GM12892 (cell line): ENCODE data around the gene C7orf33.

Source experiments
- POLR2A ChIP-seq: IDR thresholded peaks from 2 replicates; pipeline ENCODE4 v1.6.1; 2011; ENCODE audit warnings: low read depth, low read length, control low read depth
- POLR2AphosphoS5 ChIP-seq: IDR thresholded peaks from 2 replicates; pipeline ENCODE4 v1.6.1; 2011; ENCODE audit warnings: low read depth, low read length, control low read depth
- TAF1 ChIP-seq: IDR thresholded peaks from 2 replicates; pipeline ENCODE4 v1.6.1; 2011; ENCODE audit warnings: low read depth, mild to moderate bottlenecking, control low read depth, low read length, borderline replicate concordance

- TF ChIP-seq POLR2A (no peak), TAF1 (no peak), POLR2AphosphoS5 (no peak)
These were observed 18.6 kb downstream of the C7orf33 start for GRCh38 chr7:148609045-148609725.
